GM21529 (cell line): ENCODE data around the gene NXPH3.

Experiments used
- ATAC-seq: cut with Tn5 transposase; IDR thresholded peaks from one replicate; pipeline ENCODE4 v1.9.1; 2021; ENCODE audit not compliant: unreplicated experiment

Gene NXPH3

GRCh38 chr17:49574945-49575678 lies 559 bp upstream of the NXPH3 start:
- ATAC-seq, result no peak

GRCh38 chr17:49576088-49576916 lies 631 bp downstream of the NXPH3 start:
- no peak for ATAC-seq

GRCh38 chr17:49576917-49577649 lies 1.4 kb downstream of the NXPH3 start:
- ATAC-seq, result no peak

DNA sequence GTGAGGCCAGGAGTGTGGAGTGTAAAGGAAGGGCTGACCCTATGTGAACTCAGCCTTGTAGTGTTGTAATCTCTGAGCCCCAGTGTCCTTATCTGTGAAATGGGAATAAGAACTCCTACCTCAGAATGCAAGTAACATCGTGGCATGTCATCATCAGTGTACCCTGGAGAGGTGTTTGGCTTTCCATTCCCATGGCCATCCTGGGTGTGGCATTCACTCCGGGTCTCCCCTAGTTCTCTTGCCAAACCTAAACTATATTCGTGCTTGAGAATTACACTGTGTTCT lies 1.9 kb downstream of the NXPH3 start:
- ATAC-seq, result no peak

- no peak for ATAC-seq
Observed at GRCh38 chr17:49577963-49578362, 2.3 kb downstream of the NXPH3 start.

DNA sequence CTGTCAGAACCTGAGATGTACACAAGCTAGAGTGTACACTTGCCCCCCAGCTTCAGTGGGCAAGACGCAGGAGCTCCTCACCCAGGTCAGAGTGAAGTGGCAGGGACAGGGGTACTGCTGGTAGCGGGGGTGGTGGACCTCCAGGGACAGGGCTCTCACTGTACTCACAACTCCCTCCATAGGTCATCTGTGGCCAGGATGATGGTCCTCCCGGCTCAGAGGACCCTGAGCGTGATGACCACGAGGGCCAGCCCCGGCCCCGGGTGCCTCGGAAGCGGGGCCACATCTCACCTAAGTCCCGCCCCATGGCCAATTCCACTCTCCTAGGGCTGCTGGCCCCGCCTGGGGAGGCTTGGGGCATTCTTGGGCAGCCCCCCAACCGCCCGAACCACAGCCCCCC lies 2.7 kb downstream of the NXPH3 start:
- no peak for ATAC-seq

- no peak for ATAC-seq
Observed at GRCh38 chr17:49578952-49579500, 3.4 kb downstream of the NXPH3 start.

GRCh38 chr17:49579522-49579921 lies 3.9 kb downstream of the NXPH3 start:
- no peak for ATAC-seq

DNA sequence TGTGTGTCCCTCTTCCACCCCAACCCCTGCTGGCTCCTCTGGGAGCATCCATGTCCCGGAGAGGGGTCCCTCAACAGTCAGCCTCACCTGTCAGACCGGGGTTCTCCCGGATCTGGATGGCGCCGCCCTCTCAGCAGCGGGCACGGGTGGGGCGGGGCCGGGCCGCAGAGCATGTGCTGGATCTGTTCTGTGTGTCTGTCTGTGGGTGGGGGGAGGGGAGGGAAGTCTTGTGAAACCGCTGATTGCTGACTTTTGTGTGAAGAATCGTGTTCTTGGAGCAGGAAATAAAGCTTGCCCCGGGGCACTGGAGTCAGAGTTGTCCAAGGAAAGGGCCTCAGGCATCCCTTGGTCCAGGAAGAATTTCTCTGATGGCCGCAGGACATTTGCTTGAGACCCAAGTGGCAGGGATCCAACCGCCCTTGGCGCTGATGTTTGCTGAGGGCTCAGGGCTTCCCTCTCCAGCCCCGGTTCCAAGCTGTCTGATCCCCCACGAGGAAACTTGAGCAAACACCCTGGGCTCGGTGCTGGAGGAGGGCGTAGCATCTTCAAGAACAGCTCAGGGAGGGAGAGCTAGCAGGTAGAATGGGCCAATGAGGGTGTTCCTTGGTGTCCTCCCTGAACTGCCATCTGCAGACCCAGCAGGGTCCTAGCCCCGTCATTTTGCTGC lies 4.5 kb downstream of the NXPH3 start:
- no peak for ATAC-seq

DNA sequence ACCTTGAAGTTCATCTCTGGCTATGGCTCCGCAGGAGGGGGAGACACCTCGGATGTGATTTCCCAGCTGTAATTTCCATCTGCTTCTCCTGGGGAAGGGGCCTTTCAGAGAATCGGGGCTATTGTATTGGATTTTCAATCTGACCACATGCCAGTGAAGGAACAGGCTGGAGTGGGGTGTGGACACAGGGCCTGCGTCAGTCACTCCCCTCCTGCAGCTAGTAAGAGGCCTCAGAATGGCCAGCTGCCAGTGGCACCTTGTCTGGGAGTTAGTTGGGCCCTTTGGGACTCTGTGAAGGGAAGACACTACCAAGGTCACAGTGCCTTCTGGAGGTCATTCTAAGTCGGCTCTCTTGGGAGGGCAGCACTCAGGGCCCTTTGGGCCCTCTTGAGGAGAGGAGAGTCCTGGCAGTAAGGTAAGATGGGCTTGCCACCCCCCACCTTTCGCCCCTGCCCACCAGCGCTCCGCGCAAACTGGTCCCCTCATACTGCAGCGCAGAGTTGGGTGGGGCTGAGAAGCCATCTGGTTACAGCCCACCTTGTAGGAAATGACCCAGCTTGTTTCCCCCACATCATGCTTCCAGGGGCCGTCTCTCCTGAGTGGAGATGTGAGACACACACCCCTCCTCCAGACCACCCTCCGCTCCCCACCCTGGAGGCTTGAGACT lies 5.4 kb downstream of the NXPH3 start:
- no peak for ATAC-seq

DNA sequence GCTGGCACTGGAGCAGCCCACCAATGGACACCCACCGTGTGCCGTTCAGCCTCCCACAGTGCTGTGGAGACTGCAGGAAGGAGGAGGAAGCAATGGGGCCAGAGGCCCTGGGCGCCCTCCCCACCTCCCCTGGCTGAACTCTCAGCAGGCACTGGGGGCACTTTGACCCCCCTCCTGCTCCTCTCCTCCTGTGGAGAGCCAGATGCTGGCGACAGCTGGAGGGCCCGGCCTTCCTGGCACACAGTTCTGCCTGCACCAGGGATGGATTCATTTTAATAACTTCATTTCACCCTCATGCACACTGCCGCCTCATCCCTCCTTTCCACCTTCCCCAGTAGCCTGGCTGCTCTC lies 6.0 kb downstream of the NXPH3 start:
- no peak for ATAC-seq

- ATAC-seq, result no peak
Observed at GRCh38 chr17:49582055-49582722, 6.5 kb downstream of the NXPH3 start.

DNA sequence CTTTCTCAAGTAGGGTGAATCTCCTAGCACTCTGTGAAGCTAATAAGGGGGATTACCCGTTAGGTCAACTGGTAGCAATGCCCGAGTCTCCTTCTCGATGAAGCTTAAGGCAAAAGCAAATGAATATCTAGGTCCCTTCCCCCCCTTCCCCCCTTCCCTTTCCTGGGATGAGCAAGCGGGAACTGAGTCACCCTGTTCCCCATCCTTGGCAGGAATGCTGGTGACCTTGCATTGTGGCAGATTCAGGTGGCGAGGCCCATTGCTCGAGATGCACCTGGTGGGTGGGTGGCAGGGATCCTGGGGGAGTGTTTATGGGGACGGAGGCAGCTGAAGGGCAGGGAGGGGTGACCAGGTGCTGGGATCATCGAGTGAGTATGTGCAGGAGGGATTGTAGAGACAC lies 7.1 kb downstream of the NXPH3 start:
- ATAC-seq, result no peak

DNA sequence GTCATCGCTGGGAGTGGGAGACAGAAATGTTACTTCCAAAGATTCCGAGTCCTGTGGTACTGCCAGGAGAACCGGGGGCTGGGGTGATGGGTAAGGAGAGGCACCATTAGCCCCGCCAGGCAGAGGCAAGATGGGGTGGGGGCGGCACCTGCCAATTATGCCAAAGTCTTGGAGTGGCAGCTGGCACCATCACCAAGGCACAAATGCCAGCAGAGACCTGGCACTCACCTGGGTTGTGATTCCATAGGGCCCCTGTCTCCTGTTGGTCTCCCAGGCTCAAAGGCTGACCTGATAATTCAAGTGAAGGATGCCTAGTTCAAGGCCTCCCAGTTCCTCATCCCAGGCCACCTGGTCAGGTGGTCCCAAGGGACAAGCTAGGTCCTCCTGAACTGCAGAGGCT lies 7.6 kb downstream of the NXPH3 start:
- ATAC-seq, result no peak

DNA sequence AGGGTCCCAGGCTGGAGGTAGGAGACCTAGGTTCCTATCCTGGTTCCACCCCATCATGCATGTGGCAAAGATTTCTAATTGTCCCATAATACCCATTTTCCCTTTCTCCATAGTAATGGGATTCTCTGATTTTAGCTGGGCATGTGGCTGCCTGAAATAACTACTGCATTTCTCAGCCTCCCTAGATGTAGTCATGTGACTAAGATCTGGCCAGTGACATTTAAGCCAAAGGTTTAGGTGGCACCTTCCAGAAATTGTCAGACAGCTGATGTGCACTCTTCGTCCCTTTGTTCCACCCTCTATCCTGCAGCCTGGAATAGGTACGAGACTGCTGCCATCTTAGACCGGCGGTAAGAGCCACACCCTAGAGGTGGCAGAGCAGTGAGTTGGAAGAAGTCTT lies 8.2 kb downstream of the NXPH3 start:
- ATAC-seq, result no peak

GRCh38 chr17:49585422-49586027 lies 9.9 kb downstream of the NXPH3 start:
- ATAC-seq, result no peak

- no peak for ATAC-seq
Observed at GRCh38 chr17:49587366-49588073, 11.8 kb downstream of the NXPH3 start.

DNA sequence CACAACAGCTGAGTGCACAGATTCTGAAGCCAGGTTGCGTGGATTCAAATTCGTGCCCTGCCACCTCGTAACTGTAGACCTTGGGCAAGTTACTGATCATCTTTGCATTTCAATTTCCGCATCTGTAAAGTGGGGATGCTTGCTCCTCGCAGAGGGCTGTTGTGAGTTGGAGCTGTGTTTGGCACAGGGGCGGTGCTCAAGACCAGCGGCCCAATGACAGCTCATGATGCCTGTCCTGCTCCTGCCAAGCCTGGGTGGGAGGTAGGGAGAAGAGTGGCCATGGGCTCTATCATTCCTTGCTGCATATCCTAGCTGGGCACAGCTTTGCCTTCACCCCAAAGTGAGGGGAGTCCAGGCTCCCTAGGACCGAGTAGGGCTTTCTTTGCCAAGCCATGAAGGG lies 12.6 kb downstream of the NXPH3 start:
- no peak for ATAC-seq
